GM21717 (cell line): ENCODE results near the gene ANKRD10.

Source experiments
- ATAC-seq: cut with Tn5 transposase; IDR thresholded peaks from one replicate; pipeline ENCODE4 v1.9.1; 2021; ENCODE audit warnings: mild to moderate bottlenecking, moderate library complexity; ENCODE audit not compliant: unreplicated experiment

The ANKRD10 gene

GRCh38 chr13:110835721-110836604, 78.9 kb downstream of the ANKRD10 start:
- ATAC-seq = no peak

GRCh38 chr13:110834572-110834971, 80.3 kb downstream of the ANKRD10 start:
- ATAC-seq = no peak

- ATAC-seq = no peak
Observed at GRCh38 chr13:110832531-110832930, 82.3 kb downstream of the ANKRD10 start.

GRCh38 chr13:110832205-110832479, 82.7 kb downstream of the ANKRD10 start:
- ATAC-seq = no peak

GRCh38 chr13:110831437-110832204, 83.2 kb downstream of the ANKRD10 start:
- ATAC-seq = no peak

- ATAC-seq = no peak
Observed at GRCh38 chr13:110830800-110831371, 84.0 kb downstream of the ANKRD10 start.

GRCh38 chr13:110830331-110830730, 84.5 kb downstream of the ANKRD10 start:
- ATAC-seq = no peak

GRCh38 chr13:110829486-110829885, 85.4 kb downstream of the ANKRD10 start:
- no peak for ATAC-seq

GRCh38 chr13:110828705-110829104, 86.2 kb downstream of the ANKRD10 start:
- no peak for ATAC-seq
